ENCODE data around the gene TARDBP. TPM values are rescaled to one million over a fixed set of nuclear protein-coding genes. Genes with fewer than 3 reads are reported as not detected.

Gene TARDBP
- total and polyA plus RNA-seq, 2 donors from 2014 or later: 103 to 140 TPM

DNA sequence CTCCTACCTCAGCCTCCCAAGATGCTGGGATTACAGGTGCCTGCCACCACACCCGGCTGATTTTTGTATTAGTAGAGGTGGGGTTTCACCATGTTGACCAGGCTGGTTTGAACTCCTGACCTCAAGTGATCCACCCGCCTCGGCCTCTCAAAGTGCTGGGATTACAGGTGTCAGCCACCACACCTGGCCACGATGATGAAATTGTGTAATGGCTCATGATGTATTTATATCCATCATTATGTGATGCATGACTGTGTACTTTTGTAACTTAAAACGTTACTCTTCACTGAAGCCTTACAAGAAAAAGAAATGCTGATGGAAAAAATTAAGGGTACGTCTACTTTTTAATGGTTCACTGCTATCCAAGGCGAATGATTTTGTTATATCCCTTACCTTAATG lies 7.5 kb downstream of the TARDBP start:
- no peaks in the 10 kb centered on the region for H3K27me3 ChIP-seq (ENCODE audit: control insufficient read depth, insufficient read depth, low read length)
- TF ChIP-seq, protein P1, sequence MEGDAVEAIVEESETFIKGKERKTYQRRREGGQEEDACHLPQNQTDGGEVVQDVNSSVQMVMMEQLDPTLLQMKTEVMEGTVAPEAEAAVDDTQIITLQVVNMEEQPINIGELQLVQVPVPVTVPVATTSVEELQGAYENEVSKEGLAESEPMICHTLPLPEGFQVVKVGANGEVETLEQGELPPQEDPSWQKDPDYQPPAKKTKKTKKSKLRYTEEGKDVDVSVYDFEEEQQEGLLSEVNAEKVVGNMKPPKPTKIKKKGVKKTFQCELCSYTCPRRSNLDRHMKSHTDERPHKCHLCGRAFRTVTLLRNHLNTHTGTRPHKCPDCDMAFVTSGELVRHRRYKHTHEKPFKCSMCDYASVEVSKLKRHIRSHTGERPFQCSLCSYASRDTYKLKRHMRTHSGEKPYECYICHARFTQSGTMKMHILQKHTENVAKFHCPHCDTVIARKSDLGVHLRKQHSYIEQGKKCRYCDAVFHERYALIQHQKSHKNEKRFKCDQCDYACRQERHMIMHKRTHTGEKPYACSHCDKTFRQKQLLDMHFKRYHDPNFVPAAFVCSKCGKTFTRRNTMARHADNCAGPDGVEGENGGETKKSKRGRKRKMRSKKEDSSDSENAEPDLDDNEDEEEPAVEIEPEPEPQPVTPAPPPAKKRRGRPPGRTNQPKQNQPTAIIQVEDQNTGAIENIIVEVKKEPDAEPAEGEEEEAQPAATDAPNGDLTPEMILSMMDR (IDR thresholded peaks at IDR 0.05; ENCODE audit: borderline replicate concordance, extremely low read depth, insufficient read depth): no peak
- DNase-seq: no peak
- peaks cover 0 to 2% (median 0%) of the 10 kb centered on the region in 3 donors for H3K4me1 ChIP-seq (ENCODE audit: control insufficient read depth in 2 of 3, insufficient read depth in 2 of 3, low read depth in 1 of 3, low read length in 3 of 3)
- H3K4me3 ChIP-seq (ENCODE audit: low read length in 3 of 3): no peak overlapping the region
- intact Hi-C loops (cut with DNase I): no loop called here
- no peak overlapping the region for H3K9ac ChIP-seq (ENCODE audit: low read length in 3 of 3)
- FAIRE-seq: no peak
- no peaks in the 10 kb centered on the region for H3K9me3 ChIP-seq (ENCODE audit: control insufficient read depth in 2 of 3, insufficient read depth in 1 of 3, low read length in 3 of 3)
- no peak overlapping the region for H3K27ac ChIP-seq (ENCODE audit: low read depth in 2 of 2, low read length in 2 of 2)
- H3K36me3 ChIP-seq (ENCODE audit: control insufficient read depth in 2 of 3, insufficient read depth in 3 of 3, low read length in 3 of 3): peaks cover 11 to 77% (median 45%) of the 10 kb centered on the region in 3 donors

DNA sequence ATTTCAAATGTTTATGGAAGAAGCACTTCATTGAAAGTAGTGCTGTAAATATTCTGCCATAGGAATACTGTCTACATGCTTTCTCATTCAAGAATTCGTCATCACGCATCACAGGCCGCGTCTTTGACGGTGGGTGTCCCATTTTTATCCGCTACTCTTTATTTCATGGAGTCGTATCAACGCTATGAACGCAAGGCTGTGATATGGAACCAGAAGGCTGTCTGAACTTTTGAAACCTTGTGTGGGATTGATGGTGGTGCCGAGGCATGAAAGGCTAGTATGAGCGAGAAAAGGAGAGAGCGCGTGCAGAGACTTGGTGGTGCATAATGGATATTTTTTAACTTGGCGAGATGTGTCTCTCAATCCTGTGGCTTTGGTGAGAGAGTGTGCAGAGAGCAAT lies 10.7 kb downstream of the TARDBP start:
- H3K4me1 ChIP-seq (ENCODE audit: control insufficient read depth in 2 of 3, insufficient read depth in 2 of 3, low read depth in 1 of 3, low read length in 3 of 3): no peaks in the 10 kb centered on the region
- no peak overlapping the region for H3K4me3 ChIP-seq (ENCODE audit: low read length in 3 of 3)
- TF ChIP-seq, protein P1 (IDR thresholded peaks at IDR 0.05; ENCODE audit: borderline replicate concordance, extremely low read depth, insufficient read depth): no peak
- H3K27me3 ChIP-seq (ENCODE audit: control insufficient read depth, insufficient read depth, low read length): no peaks in the 10 kb centered on the region
- no peak overlapping the region for H3K9ac ChIP-seq (ENCODE audit: low read length in 3 of 3)
- no peak for FAIRE-seq
- no peaks in the 10 kb centered on the region for H3K9me3 ChIP-seq (ENCODE audit: control insufficient read depth in 2 of 3, insufficient read depth in 1 of 3, low read length in 3 of 3)
- DNase-seq: no peak
- no peak overlapping the region for H3K27ac ChIP-seq (ENCODE audit: low read depth in 2 of 2, low read length in 2 of 2)
- H3K36me3 ChIP-seq (ENCODE audit: control insufficient read depth in 2 of 3, insufficient read depth in 3 of 3, low read length in 3 of 3): peaks cover 7 to 79% (median 46%) of the 10 kb centered on the region in 3 donors
- intact Hi-C loops (cut with DNase I): no loop called here

DNA sequence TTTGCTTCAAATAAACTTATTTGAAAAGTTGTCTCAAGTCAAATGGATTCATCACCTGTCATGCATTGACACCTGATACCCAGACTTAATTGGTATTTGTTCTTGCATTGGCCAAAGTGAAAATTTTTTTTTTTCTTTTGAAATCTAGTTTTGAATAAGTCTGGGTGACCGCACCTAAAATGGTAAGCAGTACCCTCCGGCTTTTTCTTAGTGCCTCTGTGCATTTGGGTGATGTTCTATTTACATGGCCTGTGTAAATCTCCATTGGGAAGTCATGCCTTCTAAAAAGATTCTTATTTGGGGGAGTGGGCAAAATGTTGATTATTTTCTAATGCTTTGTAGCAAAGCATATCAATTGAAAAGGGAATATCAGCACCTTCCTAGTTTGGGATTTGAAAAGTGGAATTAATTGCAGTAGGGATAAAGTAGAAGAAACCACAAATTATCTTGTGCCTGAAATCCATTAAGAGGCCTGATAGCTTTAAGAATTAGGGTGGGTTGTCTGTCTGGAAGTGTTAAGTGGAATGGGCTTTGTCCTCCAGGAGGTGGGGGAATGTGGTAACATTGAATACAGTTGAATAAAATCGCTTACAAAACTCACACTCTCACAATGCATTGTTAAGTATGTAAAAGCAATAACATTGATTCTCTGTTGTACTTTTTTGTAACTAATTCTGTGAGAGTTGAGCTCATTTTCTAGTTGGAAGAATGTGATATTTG lies 11.9 kb downstream of the TARDBP start:
- Histone ChIP-seq H3K36me3 (ENCODE audit: control insufficient read depth in 2 of 3, insufficient read depth in 3 of 3, low read length in 3 of 3) (peaks cover 2 to 68% (median 39%) of the 10 kb centered on the region in 3 donors), H3K9me3 (ENCODE audit: control insufficient read depth in 2 of 3, insufficient read depth in 1 of 3, low read length in 3 of 3) (no peaks in the 10 kb centered on the region), H3K4me1 (ENCODE audit: control insufficient read depth in 2 of 3, insufficient read depth in 2 of 3, low read depth in 1 of 3, low read length in 3 of 3) (no peaks in the 10 kb centered on the region), H3K4me3 (ENCODE audit: low read length in 3 of 3) (no peak overlapping the region), H3K27ac (ENCODE audit: low read depth in 2 of 2, low read length in 2 of 2) (no peak overlapping the region), H3K27me3 (ENCODE audit: control insufficient read depth, insufficient read depth, low read length) (no peaks in the 10 kb centered on the region), H3K9ac (ENCODE audit: low read length in 3 of 3) (no peak overlapping the region)
- intact Hi-C loops (cut with DNase I): no loop called here
- TF ChIP-seq, protein P1 (IDR thresholded peaks at IDR 0.05; ENCODE audit: borderline replicate concordance, extremely low read depth, insufficient read depth): no peak
- DNase-seq (no peak), FAIRE-seq (no peak)

DNA sequence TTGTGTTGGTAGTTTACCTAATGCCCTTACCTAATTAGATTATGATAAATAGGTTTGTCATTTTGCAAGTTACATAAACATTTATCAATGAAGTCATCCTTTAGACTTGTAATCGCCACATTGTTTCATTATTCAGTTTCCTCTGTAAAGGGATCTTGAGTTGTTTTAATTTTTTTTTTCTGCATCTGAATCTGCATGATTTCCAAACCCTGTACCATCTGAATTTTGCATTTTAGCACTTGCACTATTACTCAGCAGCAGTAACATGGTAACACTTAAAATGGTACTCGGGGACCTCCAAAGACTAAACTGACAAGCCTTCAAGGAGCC lies 12.4 kb downstream of the TARDBP start:
- H3K27ac ChIP-seq (ENCODE audit: low read depth in 2 of 2, low read length in 2 of 2): no peak overlapping the region
- no peaks in the 10 kb centered on the region for H3K9me3 ChIP-seq (ENCODE audit: control insufficient read depth in 2 of 3, insufficient read depth in 1 of 3, low read length in 3 of 3)
- no peak for FAIRE-seq
- H3K36me3 ChIP-seq (ENCODE audit: control insufficient read depth in 2 of 3, insufficient read depth in 3 of 3, low read length in 3 of 3): peaks cover 2 to 66% (median 36%) of the 10 kb centered on the region in 3 donors
- H3K27me3 ChIP-seq (ENCODE audit: control insufficient read depth, insufficient read depth, low read length): no peaks in the 10 kb centered on the region
- DNase-seq: no peak
- H3K4me3 ChIP-seq (ENCODE audit: low read length in 3 of 3): no peak overlapping the region
- TF ChIP-seq, protein P1 (IDR thresholded peaks at IDR 0.05; ENCODE audit: borderline replicate concordance, extremely low read depth, insufficient read depth): no peak
- H3K9ac ChIP-seq (ENCODE audit: low read length in 3 of 3): no peak overlapping the region
- intact Hi-C loops (cut with DNase I): no loop called here
- H3K4me1 ChIP-seq (ENCODE audit: control insufficient read depth in 2 of 3, insufficient read depth in 2 of 3, low read depth in 1 of 3, low read length in 3 of 3): no peaks in the 10 kb centered on the region

Data from kidney (tissue), 14 donors.